GM19351 (cell line): ENCODE measurements around the gene NANOS2.

Source experiments
- ATAC-seq: cut with Tn5 transposase; IDR thresholded peaks from one replicate; pipeline ENCODE4 v1.9.1; 2021; ENCODE audit warnings: mild to moderate bottlenecking, moderate library complexity; ENCODE audit not compliant: unreplicated experiment

The NANOS2 gene

GRCh38 chr19:45929247-45929646, 14.7 kb upstream of the NANOS2 start:
- ATAC-seq: no peak

GRCh38 chr19:45927565-45928261, 13.1 kb upstream of the NANOS2 start:
- ATAC-seq: no peak

GRCh38 chr19:45924891-45925447, 10.4 kb upstream of the NANOS2 start:
- ATAC-seq: no peak

GRCh38 chr19:45922281-45922680, 7.7 kb upstream of the NANOS2 start:
- no peak for ATAC-seq

DNA sequence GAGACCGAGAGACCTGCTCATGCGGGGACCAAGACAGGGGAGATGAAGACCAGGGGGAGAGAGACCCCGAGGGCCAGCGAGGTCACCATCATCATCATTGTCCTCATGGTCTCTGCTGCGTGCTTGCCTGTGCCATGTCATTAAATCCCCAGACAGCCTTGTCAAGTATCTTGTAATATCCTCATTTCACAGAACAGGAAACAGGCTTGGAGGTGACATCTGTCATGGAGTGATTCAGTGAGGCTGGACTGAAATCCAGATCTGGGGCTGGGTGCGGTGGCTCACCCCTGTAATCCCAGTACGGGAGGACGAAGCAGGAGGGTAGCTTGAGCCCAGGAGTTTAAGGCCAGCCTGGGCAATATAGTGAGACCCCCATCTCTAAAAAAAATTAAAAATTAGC, 5.9 kb upstream of the NANOS2 start:
- no peak for ATAC-seq

DNA sequence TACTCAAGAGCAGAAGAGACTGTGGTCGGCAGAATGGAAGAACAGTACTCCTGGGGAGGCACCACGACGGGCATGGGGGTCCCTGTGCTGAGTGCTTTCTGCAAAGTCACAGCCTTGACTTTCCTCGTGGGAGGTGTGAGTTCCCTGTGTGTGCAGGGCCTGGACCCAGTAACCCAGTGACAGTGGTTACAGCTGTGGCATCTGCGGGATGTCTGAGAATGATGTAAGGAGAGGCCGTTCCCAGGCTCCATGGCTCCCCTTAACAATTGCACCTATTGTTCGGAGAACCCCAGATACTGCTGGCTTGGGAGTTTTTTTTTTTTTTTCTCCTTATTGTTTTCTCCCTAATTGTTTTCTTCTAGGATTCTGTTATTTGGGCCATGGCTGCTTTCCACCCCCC, 5.1 kb upstream of the NANOS2 start:
- ATAC-seq: no peak

DNA sequence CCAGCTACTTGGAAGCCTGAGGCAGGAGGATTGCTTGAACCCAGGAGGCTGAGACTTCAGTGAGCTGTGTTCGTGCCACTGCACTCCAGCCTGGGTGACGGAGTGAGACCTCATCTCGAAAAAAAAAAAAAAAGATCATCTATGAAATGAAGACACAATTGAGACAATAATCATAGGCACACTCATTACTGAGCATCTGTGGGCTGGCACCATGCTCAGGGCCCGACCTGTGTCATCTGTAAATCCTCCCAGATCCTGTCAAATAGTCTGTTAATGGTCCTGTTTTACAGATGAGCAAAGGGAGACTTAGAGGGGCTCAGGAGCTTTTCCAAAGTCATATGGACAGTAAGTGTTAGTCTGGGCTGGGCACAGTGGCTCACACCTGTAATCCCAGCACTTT, 4.1 kb upstream of the NANOS2 start:
- ATAC-seq: no peak

GRCh38 chr19:45917421-45918091, 3.0 kb upstream of the NANOS2 start:
- ATAC-seq: no peak

DNA sequence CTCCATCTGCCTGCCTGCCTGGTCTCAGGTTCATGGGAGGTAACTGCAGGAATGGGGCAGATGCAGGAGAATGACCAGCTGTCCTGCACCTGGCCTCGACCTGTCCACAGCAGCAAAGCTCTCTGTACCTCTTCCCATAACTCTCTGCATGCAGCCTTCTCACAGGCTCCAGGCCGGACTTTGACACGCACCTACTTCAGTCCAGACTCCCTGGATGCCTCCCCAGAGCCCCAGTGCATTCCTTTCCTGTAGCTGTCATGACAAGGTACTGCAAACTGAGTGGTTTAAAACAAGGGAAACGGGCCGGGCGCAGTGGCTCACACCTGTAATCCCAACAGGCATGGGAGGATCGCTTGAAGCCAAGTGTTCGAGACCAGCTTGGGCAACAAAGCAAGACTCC, 3.3 kb downstream of the NANOS2 start:
- no peak for ATAC-seq

- no peak for ATAC-seq
Observed at GRCh38 chr19:45908956-45909355, 5.6 kb downstream of the NANOS2 start.

DNA sequence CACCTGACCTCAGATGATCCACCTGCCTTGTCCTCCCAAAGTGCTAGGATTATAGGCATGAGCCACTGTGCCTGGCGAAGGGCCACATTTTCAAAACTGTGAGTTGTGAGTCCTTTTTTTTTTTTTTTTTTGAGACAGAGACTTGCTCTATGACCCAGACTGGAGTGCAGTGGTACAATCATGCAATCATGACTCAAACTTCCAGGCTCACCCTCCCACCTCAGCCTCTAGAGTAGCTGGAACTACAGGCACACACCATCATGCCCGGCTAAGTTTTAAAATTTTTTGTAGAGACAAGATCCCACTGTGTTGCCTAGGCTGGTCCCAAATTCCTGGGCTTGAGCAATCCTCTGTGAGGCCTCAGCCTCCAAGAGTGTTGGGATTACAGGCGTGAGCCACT, 8.4 kb downstream of the NANOS2 start:
- ATAC-seq: no peak

GRCh38 chr19:45905011-45905410, 9.6 kb downstream of the NANOS2 start:
- no peak for ATAC-seq

- peak; percentile 85 for ATAC-seq
Observed at GRCh38 chr19:45902651-45903625, 11.6 kb downstream of the NANOS2 start.

- no peak for ATAC-seq
Observed at GRCh38 chr19:45901912-45902650, 12.5 kb downstream of the NANOS2 start, which contains the start of gene MYPOP. Gene MYPOP, minus strand, starts transcription at chr19:45902613. Its CDS starts 840 bp downstream, at chr19:45901773.

GRCh38 chr19:45901432-45901911, 13.1 kb downstream of the NANOS2 start:
- ATAC-seq: no peak

DNA sequence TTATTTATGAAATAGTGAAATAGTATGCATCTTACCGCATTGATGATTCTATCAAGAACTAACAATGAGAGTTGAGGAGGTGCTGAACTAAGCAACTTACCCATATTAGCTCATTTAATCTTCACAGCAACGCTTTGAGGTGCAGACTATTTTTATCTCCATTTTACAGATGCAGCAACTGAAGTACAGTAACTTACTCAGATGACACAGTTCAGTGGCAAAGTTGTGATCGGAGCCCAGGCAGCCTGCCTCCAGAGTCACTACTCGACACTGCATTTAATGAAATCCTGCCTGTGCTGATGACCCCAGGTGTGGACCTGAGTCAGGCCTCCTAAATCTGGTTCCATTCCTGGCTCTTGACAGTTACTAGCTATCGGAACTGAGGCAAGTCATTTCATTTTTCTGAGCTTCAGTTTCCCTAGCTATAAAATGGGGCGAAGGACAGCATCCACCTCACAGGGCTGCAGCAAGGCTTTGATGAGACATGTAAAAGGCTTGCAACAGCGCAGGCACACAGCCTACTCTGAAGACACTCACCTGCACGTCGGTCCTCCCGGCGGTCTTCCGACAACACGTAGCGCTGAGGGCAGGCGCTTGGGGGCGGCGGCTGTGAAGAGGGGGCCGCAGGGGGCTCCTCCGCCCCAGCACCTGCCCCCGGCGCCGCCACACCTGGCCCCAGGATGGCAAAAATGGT, 13.7 kb downstream of the NANOS2 start:
- ATAC-seq: no peak

- ATAC-seq: no peak
Observed at GRCh38 chr19:45899919-45900589, 14.5 kb downstream of the NANOS2 start.

- no peak for ATAC-seq
Observed at GRCh38 chr19:45899253-45899652, 15.3 kb downstream of the NANOS2 start.

DNA sequence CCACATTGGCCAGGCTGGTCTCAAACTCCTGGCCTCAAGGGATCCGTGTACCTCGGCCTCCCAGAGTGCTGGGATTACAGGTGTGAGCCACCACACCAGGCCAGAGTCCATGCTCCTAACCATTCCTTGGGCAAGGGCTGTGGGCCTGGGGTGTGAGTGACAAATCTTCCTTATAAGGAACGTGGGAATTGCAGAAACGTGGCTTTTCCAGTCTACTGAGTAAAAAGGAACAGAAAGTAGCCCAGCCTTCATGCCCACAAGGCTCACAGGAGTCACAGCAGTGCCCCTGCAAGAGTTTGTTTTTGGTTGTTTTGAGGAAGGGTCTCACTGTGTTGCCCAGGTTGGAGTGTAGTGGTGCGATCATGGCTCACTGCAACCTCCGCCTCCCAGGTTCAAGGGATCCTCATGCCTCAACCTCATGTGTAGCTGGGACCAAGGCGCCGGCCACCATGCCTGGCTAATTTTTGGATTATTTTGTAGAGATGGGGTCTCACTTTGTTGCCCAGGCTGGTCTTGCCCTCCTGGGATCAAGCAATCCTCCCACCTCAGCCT, 17.2 kb downstream of the NANOS2 start:
- no peak for ATAC-seq
